Ovary (tissue), 3 donors: Measurements from ENCODE around the gene PTPRA.

ENCODE experiments used
- CTCF ChIP-seq, 3 donors: fragments of 450-650 bp in 2 of 3; fragments of 200-600 bp in 1 of 3; IDR thresholded peaks; one replicate each; pipeline versions ENCODE4 v1.5.1 to v1.8.0; 2016 to 2022; ENCODE audit warnings: antibody characterized with exemption in 3 of 3, mild to moderate bottlenecking in 1 of 3
- EP300 ChIP-seq: sonication (generic); formaldehyde crosslinking; IDR thresholded peaks from one replicate; pipeline ENCODE4 v1.6.1; 2017; ENCODE audit warnings: antibody characterized with exemption
- POLR2A ChIP-seq: fragments of 450-650 bp; IDR thresholded peaks from one replicate; pipeline ENCODE4 v1.6.1; 2017; ENCODE audit warnings: antibody characterized with exemption, mild to moderate bottlenecking, moderate library complexity
- donor health status: DM: no; HTN: no; CAD: no.

DNA sequence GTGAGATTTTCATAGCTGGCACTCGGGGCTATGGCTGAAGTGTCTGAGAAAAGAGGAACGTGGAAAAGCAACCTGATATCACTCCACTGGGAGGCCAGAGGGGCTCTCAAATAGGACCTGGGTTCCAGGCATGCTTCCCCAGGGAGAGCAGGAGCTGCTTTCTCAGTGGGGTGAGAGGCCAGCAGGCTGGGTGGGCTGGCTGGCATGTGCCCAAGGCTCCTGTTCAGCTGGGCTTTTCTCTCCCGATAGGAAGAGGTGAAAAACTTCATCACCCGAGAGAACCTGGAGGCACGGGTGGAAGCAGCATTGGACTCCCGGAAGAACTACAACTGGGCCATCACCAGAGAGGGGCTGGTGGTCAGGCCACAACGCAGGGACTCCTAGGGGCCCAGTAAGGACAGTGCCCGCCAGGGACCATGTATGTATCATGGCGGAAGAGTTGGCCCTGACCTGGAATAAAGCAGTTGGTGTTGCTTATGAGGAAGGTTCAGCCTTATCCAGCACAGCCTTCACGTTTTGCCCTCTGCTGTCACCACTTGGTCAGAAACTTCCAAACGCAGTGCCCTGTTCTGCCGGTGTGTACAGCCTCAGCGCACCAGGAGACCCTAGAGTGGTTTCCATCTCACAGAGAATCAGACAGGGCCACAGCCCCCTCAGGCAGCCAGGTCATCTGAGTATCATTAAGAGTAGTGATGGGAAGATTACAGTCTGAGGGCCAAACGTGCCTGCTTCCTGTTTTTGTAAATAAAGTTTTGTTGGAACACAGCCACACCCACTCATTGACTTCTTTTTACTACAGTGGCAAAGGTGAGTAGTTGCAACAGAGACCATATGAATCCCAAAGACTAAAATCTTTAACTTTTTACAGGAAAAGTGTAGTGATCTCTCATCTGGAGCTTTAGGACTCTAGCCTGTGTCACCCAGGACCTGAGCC lies 174.5 kb downstream of the PTPRA start:
- no peak for TF ChIP-seq CTCF (IDR thresholded peaks at IDR 0.05)
- TF ChIP-seq EP300: no peak
- TF ChIP-seq POLR2A: no peak
